Fibroblast of skin of back (primary cell): ENCODE data around the gene ZNF581.

ENCODE experiments used
- DNase-seq: peaks from one replicate; pipeline ENCODE4 v3.0.0-alpha.2; 2013

Gene ZNF581

GRCh38 chr19:55683449-55684261 lies 40.2 kb downstream of the ZNF581 start:
- DNase-seq = no peak

GRCh38 chr19:55684946-55685681 lies 41.7 kb downstream of the ZNF581 start:
- DNase-seq = no peak

GRCh38 chr19:55685776-55686175 lies 42.3 kb downstream of the ZNF581 start:
- DNase-seq = no peak

GRCh38 chr19:55686311-55687050 lies 43.0 kb downstream of the ZNF581 start:
- DNase-seq = no peak

GRCh38 chr19:55687281-55688201 lies 44.1 kb downstream of the ZNF581 start:
- DNase-seq = no peak

GRCh38 chr19:55688422-55689218 lies 45.2 kb downstream of the ZNF581 start:
- DNase-seq = no peak

GRCh38 chr19:55689411-55690108 lies 46.1 kb downstream of the ZNF581 start:
- DNase-seq = no peak

GRCh38 chr19:55690109-55690768 lies 46.8 kb downstream of the ZNF581 start:
- DNase-seq = no peak

- DNase-seq = no peak
Measured at GRCh38 chr19:55690769-55691545, 47.5 kb downstream of the ZNF581 start.

- no peak for DNase-seq
Measured at GRCh38 chr19:55691561-55692481, 48.4 kb downstream of the ZNF581 start.

GRCh38 chr19:55692681-55693081 lies 49.2 kb downstream of the ZNF581 start:
- DNase-seq = no peak

GRCh38 chr19:55693336-55693974 lies 50.0 kb downstream of the ZNF581 start:
- no peak for DNase-seq

- no peak for DNase-seq
Measured at GRCh38 chr19:55694241-55694655, 50.8 kb downstream of the ZNF581 start.

GRCh38 chr19:55694656-55695491 lies 51.4 kb downstream of the ZNF581 start:
- no peak for DNase-seq
